Esophagus muscularis mucosa (tissue), 3 donors: ENCODE measurements around the gene SLC6A11.

Experiments
- CTCF ChIP-seq, 3 experiments: fragments of 200-600 bp in 2 of 3; fragments of 450-650 bp in 1 of 3; sonication (generic) in 2 of 3; IDR thresholded peaks; one replicate each; pipeline ENCODE4 v1.5.1; 2017 to 2019; ENCODE audit warnings: antibody characterized with exemption in 3 of 3, mild to moderate bottlenecking in 2 of 3, moderate library complexity in 1 of 3
- POLR2A ChIP-seq: fragments of 450-650 bp; IDR thresholded peaks from one replicate; pipeline ENCODE4 v1.6.1; 2017; ENCODE audit warnings: antibody characterized with exemption, moderate library complexity, mild to moderate bottlenecking, low read depth

GRCh38 chr3:10804183-10804648, 11.8 kb upstream of the SLC6A11 start:
- TF ChIP-seq CTCF (IDR thresholded peaks at IDR 0.05) (no peak), POLR2A (no peak)
